ENCODE results near the gene MIAT. TPM values are rescaled to one million over a fixed set of nuclear protein-coding genes. Genes with fewer than 3 reads are reported as not detected.

The MIAT gene
- polyA plus RNA-seq, 1 donor (not counting 4 experiments of a cell fraction or from before 2014, with no cell fraction given) = 0.04 TPM

DNA sequence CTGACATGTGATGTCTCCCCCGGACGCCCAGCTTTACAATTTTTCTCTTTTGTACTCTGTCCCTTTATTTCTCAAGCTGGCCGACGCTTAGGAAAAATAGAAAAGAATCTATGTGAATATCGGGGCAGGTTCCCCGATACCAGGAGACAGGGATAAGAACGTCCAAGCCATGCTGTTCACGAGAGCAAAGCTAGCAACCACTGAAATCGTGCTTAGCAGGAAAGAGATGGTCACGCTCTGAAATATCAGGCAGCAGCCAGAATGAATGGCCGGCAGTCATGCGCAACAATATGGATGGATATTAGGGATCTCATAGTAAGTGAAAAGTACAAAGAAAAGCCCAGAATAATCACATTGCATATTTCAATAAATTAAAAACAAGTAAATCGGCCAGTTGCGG lies 43.1 kb upstream of the MIAT start:
- H3K27me3 ChIP-seq (ENCODE audit: control insufficient read depth, extremely low read depth, insufficient read depth, low read length) = peaks cover 13% of the 10 kb centered on the region
- H3K9me3 ChIP-seq (ENCODE audit: control insufficient read depth, low read depth, low read length) = no peaks in the 10 kb centered on the region
- H3K4me3 ChIP-seq (ENCODE audit: control insufficient read depth in 2 of 3, extremely low read depth in 1 of 3, insufficient read depth in 2 of 3, low read depth in 1 of 3, low read length in 3 of 3) = no peak overlapping the region
- no peaks in the 10 kb centered on the region for H4K20me1 ChIP-seq (ENCODE audit: control insufficient read depth, extremely low read depth, insufficient read depth, low read length)
- dilution Hi-C loops (cut with MboI; ENCODE audit: extremely low pct_ligation_motif_present, low sequenced_read_pairs) = no loop called here
- FAIRE-seq (no peak), DNase-seq (ENCODE audit: low read depth, low spot score) (no peak)
- no peaks in the 10 kb centered on the region for H3K4me1 ChIP-seq (ENCODE audit: control insufficient read depth, extremely low read depth, insufficient read depth, low read length)
- H3K27ac ChIP-seq (ENCODE audit: control insufficient read depth, insufficient read depth, low read length) = no peak overlapping the region
- no peaks in the 10 kb centered on the region for H3K9me1 ChIP-seq (ENCODE audit: control insufficient read depth, extremely low read depth, insufficient read depth, low read length)
- TF ChIP-seq EZH2 (IDR thresholded peaks at IDR 0.05; ENCODE audit: low read length) = no peak
- TF ChIP-seq, protein P1, sequence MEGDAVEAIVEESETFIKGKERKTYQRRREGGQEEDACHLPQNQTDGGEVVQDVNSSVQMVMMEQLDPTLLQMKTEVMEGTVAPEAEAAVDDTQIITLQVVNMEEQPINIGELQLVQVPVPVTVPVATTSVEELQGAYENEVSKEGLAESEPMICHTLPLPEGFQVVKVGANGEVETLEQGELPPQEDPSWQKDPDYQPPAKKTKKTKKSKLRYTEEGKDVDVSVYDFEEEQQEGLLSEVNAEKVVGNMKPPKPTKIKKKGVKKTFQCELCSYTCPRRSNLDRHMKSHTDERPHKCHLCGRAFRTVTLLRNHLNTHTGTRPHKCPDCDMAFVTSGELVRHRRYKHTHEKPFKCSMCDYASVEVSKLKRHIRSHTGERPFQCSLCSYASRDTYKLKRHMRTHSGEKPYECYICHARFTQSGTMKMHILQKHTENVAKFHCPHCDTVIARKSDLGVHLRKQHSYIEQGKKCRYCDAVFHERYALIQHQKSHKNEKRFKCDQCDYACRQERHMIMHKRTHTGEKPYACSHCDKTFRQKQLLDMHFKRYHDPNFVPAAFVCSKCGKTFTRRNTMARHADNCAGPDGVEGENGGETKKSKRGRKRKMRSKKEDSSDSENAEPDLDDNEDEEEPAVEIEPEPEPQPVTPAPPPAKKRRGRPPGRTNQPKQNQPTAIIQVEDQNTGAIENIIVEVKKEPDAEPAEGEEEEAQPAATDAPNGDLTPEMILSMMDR (optimal IDR thresholded peaks at IDR 0.05 in 1 of 3, IDR thresholded peaks at IDR 0.05 in 1 of 3, conservative IDR thresholded peaks at IDR 0.05 in 1 of 3; ENCODE audit: extremely low read depth in 1 of 3, insufficient read depth in 2 of 3, low read length in 3 of 3) = no peak
- no peak overlapping the region for H3K9ac ChIP-seq (ENCODE audit: control insufficient read depth, extremely low read depth, insufficient read depth, low read length)
- H3K4me2 ChIP-seq (ENCODE audit: control insufficient read depth, extremely low read depth, insufficient read depth, low read depth, low read length) = no peak overlapping the region
- no peaks in the 10 kb centered on the region for H3K79me2 ChIP-seq (ENCODE audit: control insufficient read depth, insufficient read depth, low read length)
- H3K36me3 ChIP-seq (ENCODE audit: control insufficient read depth in 2 of 2, extremely low read depth in 1 of 2, insufficient read depth in 2 of 2, low read length in 2 of 2) = no peaks in the 10 kb centered on the region
- H2AFZ ChIP-seq (ENCODE audit: control insufficient read depth, low read length) = no peak overlapping the region

DNA sequence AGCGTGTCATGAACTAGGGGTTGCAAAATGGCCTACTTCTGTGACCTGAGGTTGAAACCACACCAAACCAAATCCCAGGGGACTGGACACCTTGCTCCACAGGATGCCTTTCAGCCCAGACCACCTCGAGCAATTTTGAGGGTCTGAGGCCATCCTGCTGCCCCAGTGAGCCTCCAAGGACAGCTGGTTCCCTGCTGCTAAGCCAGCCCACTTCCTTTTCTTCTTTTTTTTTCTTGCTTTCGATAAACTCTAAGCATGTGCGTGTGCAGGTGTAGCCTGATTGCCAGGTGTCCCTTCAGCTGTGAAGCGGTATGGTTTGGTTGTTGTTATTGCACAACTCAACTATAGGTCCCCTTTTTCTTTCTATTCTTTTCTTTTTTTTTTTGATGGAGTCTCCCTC lies 42.2 kb upstream of the MIAT start:
- no peaks in the 10 kb centered on the region for H3K9me3 ChIP-seq (ENCODE audit: control insufficient read depth, low read depth, low read length)
- H3K4me1 ChIP-seq (ENCODE audit: control insufficient read depth, extremely low read depth, insufficient read depth, low read length) = no peaks in the 10 kb centered on the region
- dilution Hi-C loops (cut with MboI; ENCODE audit: extremely low pct_ligation_motif_present, low sequenced_read_pairs) = no loop called here
- no peak for TF ChIP-seq EZH2 (IDR thresholded peaks at IDR 0.05; ENCODE audit: low read length)
- H3K79me2 ChIP-seq (ENCODE audit: control insufficient read depth, insufficient read depth, low read length) = no peaks in the 10 kb centered on the region
- H2AFZ ChIP-seq (ENCODE audit: control insufficient read depth, low read length) = no peak overlapping the region
- no peak overlapping the region for H3K27ac ChIP-seq (ENCODE audit: control insufficient read depth, insufficient read depth, low read length)
- H3K4me3 ChIP-seq (ENCODE audit: control insufficient read depth in 2 of 3, extremely low read depth in 1 of 3, insufficient read depth in 2 of 3, low read depth in 1 of 3, low read length in 3 of 3) = no peak overlapping the region
- no peak overlapping the region for H3K9ac ChIP-seq (ENCODE audit: control insufficient read depth, extremely low read depth, insufficient read depth, low read length)
- DNase-seq (ENCODE audit: low read depth, low spot score) (no peak), FAIRE-seq (no peak)
- H3K9me1 ChIP-seq (ENCODE audit: control insufficient read depth, extremely low read depth, insufficient read depth, low read length) = no peaks in the 10 kb centered on the region
- peaks cover 13% of the 10 kb centered on the region for H3K27me3 ChIP-seq (ENCODE audit: control insufficient read depth, extremely low read depth, insufficient read depth, low read length)
- H3K4me2 ChIP-seq (ENCODE audit: control insufficient read depth, extremely low read depth, insufficient read depth, low read depth, low read length) = no peak overlapping the region
- no peaks in the 10 kb centered on the region for H3K36me3 ChIP-seq (ENCODE audit: control insufficient read depth in 2 of 2, extremely low read depth in 1 of 2, insufficient read depth in 2 of 2, low read length in 2 of 2)
- no peaks in the 10 kb centered on the region for H4K20me1 ChIP-seq (ENCODE audit: control insufficient read depth, extremely low read depth, insufficient read depth, low read length)

DNA sequence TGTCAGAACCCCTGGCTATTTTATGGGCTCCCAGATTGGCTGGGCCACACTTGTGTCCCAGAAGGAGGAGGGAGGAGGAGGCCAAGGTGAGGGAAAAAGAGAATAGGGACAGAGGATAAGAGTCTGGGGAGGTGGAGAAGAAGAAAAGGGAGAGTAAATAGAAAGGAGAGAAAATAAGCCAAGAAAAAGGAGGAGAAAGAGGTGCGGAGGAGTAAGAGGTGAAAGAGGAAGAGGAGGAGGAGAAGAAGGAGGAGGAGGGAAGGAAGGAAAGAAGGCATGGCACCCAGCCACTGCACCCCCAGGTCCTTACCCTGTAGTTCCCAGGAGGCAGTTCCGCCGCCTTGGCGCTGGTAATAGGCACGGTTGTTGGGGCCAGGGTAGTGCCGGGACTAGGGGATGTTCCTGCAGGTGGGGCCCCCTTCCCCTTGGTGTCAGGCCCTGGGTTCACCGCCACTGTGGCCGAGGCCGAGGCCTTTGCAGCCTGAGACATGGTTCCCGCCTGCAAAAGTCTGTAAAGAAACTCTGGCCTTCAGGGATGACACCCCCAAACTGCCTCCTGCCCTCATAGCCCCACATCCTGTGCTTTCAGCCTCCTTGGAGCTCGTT lies 41.5 kb upstream of the MIAT start:
- Histone ChIP-seq H4K20me1 (ENCODE audit: control insufficient read depth, extremely low read depth, insufficient read depth, low read length) (no peaks in the 10 kb centered on the region), H2AFZ (ENCODE audit: control insufficient read depth, low read length) (no peak overlapping the region), H3K9me3 (ENCODE audit: control insufficient read depth, low read depth, low read length) (no peaks in the 10 kb centered on the region), H3K4me1 (ENCODE audit: control insufficient read depth, extremely low read depth, insufficient read depth, low read length) (no peaks in the 10 kb centered on the region), H3K27me3 (ENCODE audit: control insufficient read depth, extremely low read depth, insufficient read depth, low read length) (peaks cover 13% of the 10 kb centered on the region), H3K9ac (ENCODE audit: control insufficient read depth, extremely low read depth, insufficient read depth, low read length) (no peak overlapping the region), H3K4me3 (ENCODE audit: control insufficient read depth in 2 of 3, extremely low read depth in 1 of 3, insufficient read depth in 2 of 3, low read depth in 1 of 3, low read length in 3 of 3) (no peak overlapping the region), H3K9me1 (ENCODE audit: control insufficient read depth, extremely low read depth, insufficient read depth, low read length) (no peaks in the 10 kb centered on the region), H3K79me2 (ENCODE audit: control insufficient read depth, insufficient read depth, low read length) (no peaks in the 10 kb centered on the region), H3K36me3 (ENCODE audit: control insufficient read depth in 2 of 2, extremely low read depth in 1 of 2, insufficient read depth in 2 of 2, low read length in 2 of 2) (no peaks in the 10 kb centered on the region), H3K4me2 (ENCODE audit: control insufficient read depth, extremely low read depth, insufficient read depth, low read depth, low read length) (no peak overlapping the region), H3K27ac (ENCODE audit: control insufficient read depth, insufficient read depth, low read length) (no peak overlapping the region)
- dilution Hi-C loops (cut with MboI; ENCODE audit: extremely low pct_ligation_motif_present, low sequenced_read_pairs) = no loop called here
- DNase-seq (ENCODE audit: low read depth, low spot score) (no peak), FAIRE-seq (no peak)
- TF ChIP-seq, protein P1 (optimal IDR thresholded peaks at IDR 0.05 in 1 of 3, IDR thresholded peaks at IDR 0.05 in 1 of 3, conservative IDR thresholded peaks at IDR 0.05 in 1 of 3; ENCODE audit: extremely low read depth in 1 of 3, insufficient read depth in 2 of 3, low read length in 3 of 3) = no peak
